SKM-1 treated with dmso at 0.1 percent for 144 hours (cell line): ENCODE data around the gene MICALL1.
"Not testable (repeated sequence)": the region's sequence is repeated elsewhere in the genome, so short reads cannot be mapped to it uniquely, and the experiment has no call there.

Experiments
- DNase-seq: peaks from one replicate; lab custom pipeline; 2025; ENCODE audit not compliant: unreplicated experiment; lab: John Stamatoyannopoulos, UW

Gene MICALL1

GRCh38 chr22:37929390-37929789 is 23.3 kb downstream of the MICALL1 start:
- no peak for DNase-seq

- peak; percentile 17 for DNase-seq
Observed at GRCh38 chr22:37930270-37930951, 24.3 kb downstream of the MICALL1 start.

- DNase-seq: no peak
Observed at GRCh38 chr22:37930952-37931440, 24.9 kb downstream of the MICALL1 start.

GRCh38 chr22:37931893-37932389 is 25.8 kb downstream of the MICALL1 start:
- DNase-seq: no peak

- no peak for DNase-seq
Observed at GRCh38 chr22:37932401-37932800, 26.3 kb downstream of the MICALL1 start.

GRCh38 chr22:37932821-37933578 is 26.9 kb downstream of the MICALL1 start:
- DNase-seq: no peak

GRCh38 chr22:37933711-37934376 is 27.7 kb downstream of the MICALL1 start:
- peak; percentile 79 for DNase-seq

- DNase-seq: peak; percentile 76
Observed at GRCh38 chr22:37940698-37941376, 34.7 kb downstream of the MICALL1 start.

GRCh38 chr22:37942133-37942532 is 36.0 kb downstream of the MICALL1 start:
- DNase-seq: no peak

GRCh38 chr22:37943136-37943824 is 37.2 kb downstream of the MICALL1 start:
- no peak for DNase-seq

GRCh38 chr22:37943825-37944198 is 37.7 kb downstream of the MICALL1 start:
- DNase-seq: no peak

GRCh38 chr22:37944423-37944822 is 38.3 kb downstream of the MICALL1 start:
- not testable (repeated sequence) for DNase-seq

GRCh38 chr22:37947142-37947795 is 41.2 kb downstream of the MICALL1 start:
- DNase-seq: not testable (repeated sequence)

- DNase-seq: no peak
Observed at GRCh38 chr22:37951305-37951704, 45.2 kb downstream of the MICALL1 start.

- DNase-seq: not testable (repeated sequence)
Observed at GRCh38 chr22:37952629-37953028, 46.5 kb downstream of the MICALL1 start.

GRCh38 chr22:37953062-37953436 is 47.0 kb downstream of the MICALL1 start:
- DNase-seq: no peak

- DNase-seq: peak; percentile 94
Observed at GRCh38 chr22:37953437-37954179, 47.5 kb downstream of the MICALL1 start, which contains the start of the genes C22orf23 and POLR2F. Gene C22orf23, minus strand, starts transcription at chr22:37953601. Its CDS starts 452 bp downstream, at chr22:37953149. Gene POLR2F, plus strand, starts transcription at chr22:37953699. Its CDS starts 89 bp downstream, at chr22:37953788.

- no peak for DNase-seq
Observed at GRCh38 chr22:37954686-37955085, 48.6 kb downstream of the MICALL1 start.

- not testable (repeated sequence) for DNase-seq
Observed at GRCh38 chr22:37955825-37956397, 49.8 kb downstream of the MICALL1 start.
